ENCODE data around the gene PPM1G. TPM values are rescaled to one million over a fixed set of nuclear protein-coding genes. Genes with fewer than 3 reads are reported as not detected.

PPM1G gene
- total RNA-seq, 1 experiment from 2014 or later: 140 TPM

DNA sequence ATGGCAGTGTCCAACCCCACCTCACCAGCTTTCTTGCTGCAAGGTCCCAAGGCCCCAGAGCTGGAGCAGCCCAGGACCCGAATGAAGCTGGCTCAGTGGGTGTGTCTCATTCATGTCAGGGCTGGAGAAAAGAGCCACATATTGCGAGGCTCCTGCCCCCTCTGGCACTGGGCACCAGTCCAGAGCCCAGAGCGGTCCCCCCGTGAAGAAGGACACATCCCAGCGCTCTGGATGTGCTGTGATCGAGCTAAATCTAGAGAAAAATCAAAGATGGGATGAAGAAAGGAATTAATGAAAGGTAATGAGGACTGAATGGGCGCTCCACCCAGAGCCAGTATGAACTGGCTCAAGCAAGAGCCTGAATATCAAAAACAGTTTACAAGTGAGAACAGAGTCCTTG is 73.2 kb downstream of the PPM1G start:
- CTCF ChIA-PET: no interaction called here
- Histone ChIP-seq H2AFZ (ENCODE audit: low read depth, low read length, poor library complexity, severe bottlenecking) (no peak overlapping the region), H3K4me1 (ENCODE audit: control insufficient read depth in 1 of 2, insufficient read depth in 2 of 2, low read length in 2 of 2) (no peaks in the 10 kb centered on the region), H3K9ac (ENCODE audit: low read length) (no peak overlapping the region), H3K36me3 (ENCODE audit: control insufficient read depth in 1 of 2, insufficient read depth in 2 of 2, low read length in 2 of 2) (peaks cover 33 to 47% of the 10 kb centered on the region in 2 experiments; a peak in 3 of 4 replicates), H3K9me3 (ENCODE audit: control insufficient read depth in 1 of 2, insufficient read depth in 1 of 2, low read depth in 1 of 2, low read length in 2 of 2) (no peaks in the 10 kb centered on the region), H3K4me3 (replicated peaks in 1 of 2; ENCODE audit: low read depth in 1 of 2, low read length in 2 of 2) (no peak overlapping the region), H3K27me3 (ENCODE audit: insufficient read depth, low read length) (no peaks in the 10 kb centered on the region), H3K27ac (ENCODE audit: low read depth, low read length) (no peak overlapping the region), H4K20me1 (ENCODE audit: insufficient read depth) (no peaks in the 10 kb centered on the region), H3K9me2 (ENCODE audit: insufficient read depth) (no peaks in the 10 kb centered on the region), H3K79me2 (ENCODE audit: insufficient read depth, low read length) (no peaks in the 10 kb centered on the region), H3K4me2 (ENCODE audit: low read length) (no peak overlapping the region)
- no TSS peak for BruUV-seq (replicated peaks)
- TF ChIP-seq, protein P1, sequence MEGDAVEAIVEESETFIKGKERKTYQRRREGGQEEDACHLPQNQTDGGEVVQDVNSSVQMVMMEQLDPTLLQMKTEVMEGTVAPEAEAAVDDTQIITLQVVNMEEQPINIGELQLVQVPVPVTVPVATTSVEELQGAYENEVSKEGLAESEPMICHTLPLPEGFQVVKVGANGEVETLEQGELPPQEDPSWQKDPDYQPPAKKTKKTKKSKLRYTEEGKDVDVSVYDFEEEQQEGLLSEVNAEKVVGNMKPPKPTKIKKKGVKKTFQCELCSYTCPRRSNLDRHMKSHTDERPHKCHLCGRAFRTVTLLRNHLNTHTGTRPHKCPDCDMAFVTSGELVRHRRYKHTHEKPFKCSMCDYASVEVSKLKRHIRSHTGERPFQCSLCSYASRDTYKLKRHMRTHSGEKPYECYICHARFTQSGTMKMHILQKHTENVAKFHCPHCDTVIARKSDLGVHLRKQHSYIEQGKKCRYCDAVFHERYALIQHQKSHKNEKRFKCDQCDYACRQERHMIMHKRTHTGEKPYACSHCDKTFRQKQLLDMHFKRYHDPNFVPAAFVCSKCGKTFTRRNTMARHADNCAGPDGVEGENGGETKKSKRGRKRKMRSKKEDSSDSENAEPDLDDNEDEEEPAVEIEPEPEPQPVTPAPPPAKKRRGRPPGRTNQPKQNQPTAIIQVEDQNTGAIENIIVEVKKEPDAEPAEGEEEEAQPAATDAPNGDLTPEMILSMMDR (IDR thresholded peaks at IDR 0.05 in 2 of 3, conservative IDR thresholded peaks at IDR 0.05 in 1 of 3; ENCODE audit: borderline replicate concordance in 1 of 3, insufficient read depth in 1 of 3, low read depth in 2 of 3, low read length in 2 of 3): no peak
- TF ChIP-seq ZFX (IDR thresholded peaks at IDR 0.05): no peak
- TF ChIP-seq CBX3 (IDR thresholded peaks at IDR 0.05; ENCODE audit: low read depth): no peak
- no peak for TF ChIP-seq POLR2A (IDR thresholded peaks at IDR 0.05; ENCODE audit: borderline replicate concordance, extremely low read depth, insufficient read depth, insufficient read length)
- no peak for TF ChIP-seq EGR1 (IDR thresholded peaks at IDR 0.05; ENCODE audit: low read depth)
- TF ChIP-seq SRF (IDR thresholded peaks at IDR 0.05; ENCODE audit: low read depth): no peak
- TF ChIP-seq EZH2 (IDR thresholded peaks at IDR 0.05): no peak
- TF ChIP-seq SP1 (IDR thresholded peaks at IDR 0.05; ENCODE audit: low read depth): no peak
- TF ChIP-seq JUND (IDR thresholded peaks at IDR 0.05): no peak
- TF ChIP-seq, protein P2, sequence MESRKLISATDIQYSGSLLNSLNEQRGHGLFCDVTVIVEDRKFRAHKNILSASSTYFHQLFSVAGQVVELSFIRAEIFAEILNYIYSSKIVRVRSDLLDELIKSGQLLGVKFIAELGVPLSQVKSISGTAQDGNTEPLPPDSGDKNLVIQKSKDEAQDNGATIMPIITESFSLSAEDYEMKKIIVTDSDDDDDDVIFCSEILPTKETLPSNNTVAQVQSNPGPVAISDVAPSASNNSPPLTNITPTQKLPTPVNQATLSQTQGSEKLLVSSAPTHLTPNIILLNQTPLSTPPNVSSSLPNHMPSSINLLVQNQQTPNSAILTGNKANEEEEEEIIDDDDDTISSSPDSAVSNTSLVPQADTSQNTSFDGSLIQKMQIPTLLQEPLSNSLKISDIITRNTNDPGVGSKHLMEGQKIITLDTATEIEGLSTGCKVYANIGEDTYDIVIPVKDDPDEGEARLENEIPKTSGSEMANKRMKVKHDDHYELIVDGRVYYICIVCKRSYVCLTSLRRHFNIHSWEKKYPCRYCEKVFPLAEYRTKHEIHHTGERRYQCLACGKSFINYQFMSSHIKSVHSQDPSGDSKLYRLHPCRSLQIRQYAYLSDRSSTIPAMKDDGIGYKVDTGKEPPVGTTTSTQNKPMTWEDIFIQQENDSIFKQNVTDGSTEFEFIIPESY (IDR thresholded peaks at IDR 0.05; ENCODE audit: extremely low read depth, insufficient replicate concordance, low read length): no peak
- TF ChIP-seq CEBPB (IDR thresholded peaks at IDR 0.05; ENCODE audit: low read depth): no peak
- TF ChIP-seq SIN3A (IDR thresholded peaks at IDR 0.05; ENCODE audit: low read depth): no peak
- TF ChIP-seq YY1 (IDR thresholded peaks at IDR 0.05; ENCODE audit: extremely low read depth, insufficient replicate concordance, low read depth, low read length): no peak
- TF ChIP-seq TCF7L2 (IDR thresholded peaks at IDR 0.05; ENCODE audit: borderline replicate concordance, extremely low read depth, insufficient read depth, insufficient read length): no peak
- TF ChIP-seq POLR2AphosphoS5 (IDR thresholded peaks at IDR 0.05; ENCODE audit: low read depth, low read length): no peak
- TF ChIP-seq, protein P3, sequence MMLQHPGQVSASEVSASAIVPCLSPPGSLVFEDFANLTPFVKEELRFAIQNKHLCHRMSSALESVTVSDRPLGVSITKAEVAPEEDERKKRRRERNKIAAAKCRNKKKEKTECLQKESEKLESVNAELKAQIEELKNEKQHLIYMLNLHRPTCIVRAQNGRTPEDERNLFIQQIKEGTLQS (IDR thresholded peaks at IDR 0.05): no peak
- RAD21 ChIA-PET (ENCODE audit: low non-redundant PET in 1 of 2, low total read pairs in 2 of 2, uncharacterized antibody in 2 of 2, unreplicated experiment in 2 of 2): interaction anchor here in 1 of 2 experiments (0.6 kb wide), 1 partner anchor 89 kb away, joined by 3 read pairs; no protein-coding TSS in a partner anchor
- intact Hi-C loops (cut with micrococcal nuclease): no loop called here
- DNase-seq (ENCODE audit: low read depth, low spot score) (no peak), ATAC-seq (no peak)
- POLR2A ChIA-PET: no interaction called here

Measured in HCT116 (cell line).